NCI-H446 (cell line): ENCODE data around the gene LILRB2.
"Not testable (repeated sequence)": the region's sequence is repeated elsewhere in the genome, so short reads cannot be mapped to it uniquely, and the experiment has no call there.

ENCODE experiments used
- DNase-seq, 2 experiments: peaks; one replicate each; lab custom pipeline; 2025; lab: John Stamatoyannopoulos, UW

The LILRB2 gene

GRCh38 chr19:54271587-54271986 is 9.3 kb downstream of the LILRB2 start:
- DNase-seq = not testable (repeated sequence)

- no peak for DNase-seq
Observed at GRCh38 chr19:54271106-54271505, 9.8 kb downstream of the LILRB2 start.

- no peak for DNase-seq
Observed at GRCh38 chr19:54268936-54269335, 12.0 kb downstream of the LILRB2 start.

- DNase-seq = peak; percentile 39 to 65
Observed at GRCh38 chr19:54266133-54266532, 14.8 kb downstream of the LILRB2 start.

GRCh38 chr19:54262470-54262869 is 18.4 kb downstream of the LILRB2 start:
- no peak for DNase-seq

- no peak for DNase-seq
Observed at GRCh38 chr19:54262066-54262465, 18.8 kb downstream of the LILRB2 start.

- DNase-seq = no peak
Observed at GRCh38 chr19:54257116-54257480, 23.8 kb downstream of the LILRB2 start, which contains the start of gene LILRB5. Gene LILRB5 (minus strand): TSS chr19:54257273. CDS start chr19:54257193, 80 bp downstream.

- DNase-seq = no peak
Observed at GRCh38 chr19:54256250-54257115, 24.4 kb downstream of the LILRB2 start.

- no peak for DNase-seq
Observed at GRCh38 chr19:54255105-54255775, 25.7 kb downstream of the LILRB2 start.

GRCh38 chr19:54254195-54254906 is 26.6 kb downstream of the LILRB2 start:
- no peak for DNase-seq

GRCh38 chr19:54253331-54254194 is 27.3 kb downstream of the LILRB2 start:
- no peak for DNase-seq

GRCh38 chr19:54252845-54253244 is 28.1 kb downstream of the LILRB2 start:
- no peak for DNase-seq

GRCh38 chr19:54252243-54252642 is 28.7 kb downstream of the LILRB2 start:
- no peak for DNase-seq

GRCh38 chr19:54248016-54248601 is 32.8 kb downstream of the LILRB2 start:
- DNase-seq = no peak

GRCh38 chr19:54247106-54247930 is 33.6 kb downstream of the LILRB2 start:
- no peak for DNase-seq

- no peak for DNase-seq
Observed at GRCh38 chr19:54245936-54246335, 35.0 kb downstream of the LILRB2 start.

- DNase-seq = not testable (repeated sequence)
Observed at GRCh38 chr19:54243809-54244208, 37.1 kb downstream of the LILRB2 start.

- DNase-seq = not testable (repeated sequence)
Observed at GRCh38 chr19:54242646-54243045, 38.3 kb downstream of the LILRB2 start, which contains the start of gene LILRA6. Gene LILRA6 (minus strand): TSS chr19:54242790.

GRCh38 chr19:54242234-54242633 is 38.7 kb downstream of the LILRB2 start:
- not testable (repeated sequence) for DNase-seq
